AG10803 (cell line): ENCODE measurements around the gene CDH3.

Experiments used
- DNase-seq: peaks from one replicate; pipeline ENCODE4 v3.0.0; 2010; ENCODE audit warnings: low read depth
- H3K4me3 ChIP-seq: 2 replicates; pipeline ENCODE4 v1.5.1; 2011; ENCODE audit warnings: mild to moderate bottlenecking, low read length, control low read depth
- TF ChIP-seq, protein P1 (sequence below): conservative IDR thresholded peaks from 2 replicates; pipeline ENCODE4 v1.5.1; 2011; ENCODE audit warnings: mild to moderate bottlenecking, low read length, control low read depth, inconsistent platforms

Gene CDH3

DNA sequence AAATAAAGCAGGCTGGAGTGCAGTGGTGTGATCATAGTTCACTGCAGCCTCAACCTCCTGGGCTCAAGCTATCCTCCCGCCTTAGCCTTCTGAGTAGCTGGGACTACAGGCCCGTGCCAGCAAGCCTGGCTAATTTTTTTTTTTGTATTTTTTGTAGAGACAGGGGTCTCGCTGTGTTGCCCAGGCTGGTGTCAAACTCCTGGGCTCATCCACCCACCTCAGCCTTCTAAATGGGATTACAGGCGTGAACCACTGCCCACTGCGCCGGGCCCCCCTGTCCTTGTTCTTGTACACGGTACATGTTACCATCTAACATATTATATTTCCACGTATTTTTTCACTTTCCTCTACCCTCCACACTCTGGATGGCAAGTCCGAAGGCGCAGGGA lies 3.1 kb upstream of the CDH3 start:
- TF ChIP-seq, protein P1, sequence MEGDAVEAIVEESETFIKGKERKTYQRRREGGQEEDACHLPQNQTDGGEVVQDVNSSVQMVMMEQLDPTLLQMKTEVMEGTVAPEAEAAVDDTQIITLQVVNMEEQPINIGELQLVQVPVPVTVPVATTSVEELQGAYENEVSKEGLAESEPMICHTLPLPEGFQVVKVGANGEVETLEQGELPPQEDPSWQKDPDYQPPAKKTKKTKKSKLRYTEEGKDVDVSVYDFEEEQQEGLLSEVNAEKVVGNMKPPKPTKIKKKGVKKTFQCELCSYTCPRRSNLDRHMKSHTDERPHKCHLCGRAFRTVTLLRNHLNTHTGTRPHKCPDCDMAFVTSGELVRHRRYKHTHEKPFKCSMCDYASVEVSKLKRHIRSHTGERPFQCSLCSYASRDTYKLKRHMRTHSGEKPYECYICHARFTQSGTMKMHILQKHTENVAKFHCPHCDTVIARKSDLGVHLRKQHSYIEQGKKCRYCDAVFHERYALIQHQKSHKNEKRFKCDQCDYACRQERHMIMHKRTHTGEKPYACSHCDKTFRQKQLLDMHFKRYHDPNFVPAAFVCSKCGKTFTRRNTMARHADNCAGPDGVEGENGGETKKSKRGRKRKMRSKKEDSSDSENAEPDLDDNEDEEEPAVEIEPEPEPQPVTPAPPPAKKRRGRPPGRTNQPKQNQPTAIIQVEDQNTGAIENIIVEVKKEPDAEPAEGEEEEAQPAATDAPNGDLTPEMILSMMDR, result no peak
- no peak overlapping the region for H3K4me3 ChIP-seq
- DNase-seq, result no peak

DNA sequence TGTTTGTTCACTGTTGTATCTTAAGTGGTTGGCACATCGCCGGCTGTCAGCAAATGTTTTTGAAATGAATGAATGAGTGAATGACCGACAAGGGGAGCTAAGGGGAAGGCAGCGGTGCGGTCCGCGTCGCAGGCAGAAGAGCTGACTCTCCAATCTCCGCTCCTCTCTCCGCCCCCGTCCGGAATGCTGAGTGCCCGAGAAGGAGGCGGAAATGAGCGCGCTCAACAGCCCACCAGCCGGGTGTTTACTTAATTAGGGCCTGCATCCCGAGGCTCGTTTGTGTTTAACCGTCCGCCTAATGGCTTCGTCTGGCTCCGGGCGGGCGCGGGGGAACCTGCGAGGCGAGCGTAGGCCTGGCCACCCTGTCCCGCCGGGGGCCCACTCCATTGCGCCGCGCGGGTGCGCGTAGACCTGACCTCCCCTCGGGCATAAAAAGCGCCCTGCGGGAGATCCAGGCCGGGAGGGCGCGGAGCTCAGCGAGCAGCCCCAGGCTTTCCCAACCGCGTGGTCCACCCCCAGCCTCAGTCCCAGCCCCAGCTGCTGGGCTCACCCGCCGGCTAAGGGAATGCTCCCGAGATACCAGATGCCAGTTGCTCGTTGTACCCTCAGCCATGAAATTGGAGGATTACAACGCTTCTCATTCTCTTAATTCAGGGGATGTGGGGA lies 2.5 kb upstream of the CDH3 start:
- DNase-seq, result no peak
- TF ChIP-seq, protein P1, result no peak
- peak overlapping the region; percentile 12; the same call in 1 of the 2 replicates for H3K4me3 ChIP-seq

DNA sequence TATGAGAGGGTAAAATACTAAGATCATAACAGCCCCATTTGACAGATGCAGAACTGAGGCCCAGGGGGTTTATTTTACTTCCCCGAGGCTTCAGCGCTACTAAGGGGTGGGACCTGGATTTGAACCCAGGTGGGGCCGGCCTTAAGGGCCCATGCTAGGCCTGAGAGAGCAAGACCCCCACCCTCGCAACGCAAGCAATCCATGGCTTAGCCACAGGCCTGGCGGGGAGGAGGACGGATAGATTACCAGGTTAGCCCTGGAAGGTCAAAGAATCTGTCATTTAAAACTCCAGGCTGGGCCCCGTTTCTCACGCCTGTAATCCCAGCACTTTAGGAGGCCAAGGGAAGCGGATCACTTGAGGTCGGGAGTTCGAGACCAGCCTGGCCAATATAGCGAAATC lies 1.9 kb upstream of the CDH3 start:
- DNase-seq, result no peak
- H3K4me3 ChIP-seq, result no peak overlapping the region
- TF ChIP-seq, protein P1, result no peak

DNA sequence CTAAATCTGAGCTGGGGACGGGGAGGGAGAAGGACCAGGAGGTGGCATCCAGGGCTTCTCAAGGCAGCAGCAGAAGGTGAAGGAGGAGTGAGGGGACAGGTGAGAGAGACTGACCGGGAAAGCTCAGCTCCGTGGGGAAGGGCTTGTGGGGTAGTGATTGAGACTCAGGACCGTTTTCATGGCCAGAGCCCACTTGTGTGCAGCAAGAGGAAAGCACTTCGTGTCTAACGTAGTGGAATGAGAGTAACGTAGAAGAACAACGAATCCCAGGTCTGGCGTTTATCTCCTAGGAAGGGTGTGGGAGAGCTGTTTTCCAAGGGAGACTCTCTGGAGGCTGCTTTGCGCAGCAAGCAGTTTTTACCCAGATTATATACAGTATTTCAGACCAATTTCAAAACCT lies 1.3 kb upstream of the CDH3 start:
- no peak for DNase-seq
- H3K4me3 ChIP-seq, result no peak overlapping the region
- TF ChIP-seq, protein P1, result no peak

DNA sequence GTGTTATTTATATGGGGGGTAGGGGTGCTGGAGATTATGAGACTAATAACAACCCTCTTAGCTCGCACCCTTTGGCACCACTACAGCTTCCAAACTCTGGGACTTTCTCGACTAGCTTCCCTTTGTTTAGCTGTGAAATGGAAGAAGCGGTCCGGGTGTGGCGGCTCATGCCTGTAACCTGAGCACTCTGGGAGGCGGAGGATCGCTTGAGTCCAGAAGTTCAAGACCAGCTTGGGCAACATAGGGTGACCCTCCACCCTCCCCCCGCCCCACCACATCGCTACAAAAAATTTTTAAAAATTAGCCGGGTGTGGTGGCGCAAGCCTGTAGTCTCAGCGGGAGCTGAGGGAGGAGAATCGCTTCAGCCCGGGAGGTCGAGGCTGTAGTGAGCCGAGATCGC lies 814 bp upstream of the CDH3 start:
- TF ChIP-seq, protein P1, result no peak
- no peak overlapping the region for H3K4me3 ChIP-seq
- no peak for DNase-seq

DNA sequence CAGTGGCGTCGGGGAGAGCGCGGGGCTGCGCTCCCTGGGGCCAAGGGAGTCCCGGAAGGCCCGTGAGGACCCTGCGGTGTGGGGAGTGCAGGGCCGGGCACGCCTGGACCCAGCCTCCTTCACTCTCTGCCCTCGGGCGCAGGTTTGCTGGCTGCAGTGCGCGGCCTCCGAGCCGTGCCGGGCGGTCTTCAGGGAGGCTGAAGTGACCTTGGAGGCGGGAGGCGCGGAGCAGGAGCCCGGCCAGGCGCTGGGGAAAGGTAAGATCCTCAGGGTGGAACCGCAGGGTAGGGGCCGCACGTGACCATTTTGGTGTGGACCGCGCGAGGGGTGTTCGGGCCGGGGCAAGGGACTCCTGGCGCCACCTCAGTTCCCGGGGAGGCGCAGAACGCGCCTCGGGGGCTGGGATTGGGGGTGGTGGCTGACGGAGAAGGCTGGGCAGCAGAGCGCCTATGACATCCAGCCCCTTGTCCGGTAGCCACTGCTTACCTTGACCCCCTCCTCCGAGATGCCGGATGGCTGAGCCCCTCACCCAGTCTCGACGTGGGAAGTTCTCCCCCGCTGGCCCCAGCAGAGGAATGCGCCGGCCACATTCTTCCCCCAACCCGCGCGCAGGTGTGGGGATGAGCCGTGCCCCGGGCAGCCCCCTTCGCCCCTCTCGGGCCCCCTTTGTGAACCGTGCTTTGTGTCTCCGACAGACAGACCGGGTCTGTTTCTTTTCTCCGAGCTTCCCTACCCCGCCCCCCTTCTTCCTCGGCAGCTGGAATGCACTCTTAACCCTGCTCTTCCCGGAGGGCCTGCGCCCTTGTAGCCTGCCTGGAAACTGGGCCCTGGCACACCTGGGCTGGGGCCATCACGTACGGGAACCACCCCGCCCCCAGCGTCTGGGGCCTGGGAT lies 631 bp downstream of the CDH3 start:
- no peak overlapping the region for H3K4me3 ChIP-seq
- TF ChIP-seq, protein P1, result no peak
- DNase-seq, result no peak
